Measurements from ENCODE around the gene CPAMD8. TPM values are rescaled to one million over a fixed set of nuclear protein-coding genes. Genes with fewer than 3 reads are reported as not detected.
A peak's percentile ranks its signal among the peaks of the same experiment; 100 is the strongest.

Gene CPAMD8
- total RNA-seq, 1 donor from 2014 or later, result 54.3 TPM

DNA sequence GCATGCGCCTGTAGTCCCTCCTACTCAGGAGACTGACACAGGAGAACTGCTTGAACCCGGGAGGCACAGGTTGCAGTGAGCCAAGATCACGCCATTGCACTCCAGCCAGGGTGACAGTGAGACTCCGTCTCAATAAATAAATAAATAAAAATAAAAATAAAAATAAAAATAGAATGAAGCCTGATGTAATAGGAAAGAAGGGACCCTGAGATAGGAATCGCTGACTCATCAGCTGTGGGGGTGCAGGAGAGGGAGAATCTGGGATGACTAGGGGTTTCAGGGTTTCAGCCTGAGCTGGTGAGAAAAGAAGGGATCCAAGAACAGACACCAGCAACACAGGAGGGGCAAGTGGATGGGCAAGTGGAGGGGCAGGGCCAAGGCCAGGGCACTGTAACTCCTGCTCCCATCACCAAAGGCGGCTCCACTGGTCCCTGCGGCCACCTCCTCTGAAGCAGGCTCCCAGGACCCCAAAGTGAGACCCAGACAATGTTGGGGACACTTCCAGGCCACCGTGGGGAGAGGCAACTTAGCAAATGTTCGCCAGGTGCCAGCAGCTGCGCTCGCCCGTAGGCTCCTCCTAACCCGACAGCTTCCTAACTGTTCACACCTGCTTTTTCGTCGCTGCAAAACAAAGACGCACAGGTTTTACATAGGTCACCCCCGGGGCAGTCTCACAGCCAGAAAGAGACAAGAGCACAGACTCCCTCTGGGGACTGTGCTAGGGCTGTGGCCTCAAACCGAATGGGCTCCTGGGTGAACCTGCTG, 47.4 kb upstream of the CPAMD8 start:
- DNase-seq (no peak), ATAC-seq (no peak)
- Histone ChIP-seq H3K4me3 (peak overlapping the region; percentile 76), H3K36me3 (peaks cover 18% of the 10 kb centered on the region), H3K27ac (peak overlapping the region; percentile 77), H3K9me3 (no peaks in the 10 kb centered on the region), H3K27me3 (ENCODE audit: low read depth) (no peaks in the 10 kb centered on the region), H3K4me1 (peaks cover 35% of the 10 kb centered on the region)
- TF ChIP-seq CTCF (IDR thresholded peaks at IDR 0.05), result no peak
- intact Hi-C loops (cut with DNase I), result loop anchor here (10.0 kb wide), 1 partner anchor 211 kb away; the partner anchor contains the start of gene ANKLE1

GRCh38 chr19:17070912-17071311, 44.3 kb upstream of the CPAMD8 start:
- Histone ChIP-seq H3K4me1 (peaks cover 22% of the 10 kb centered on the region), H3K36me3 (peaks cover 27% of the 10 kb centered on the region), H3K27me3 (ENCODE audit: low read depth) (no peaks in the 10 kb centered on the region), H3K27ac (no peak overlapping the region), H3K4me3 (no peak overlapping the region), H3K9me3 (no peaks in the 10 kb centered on the region)
- ATAC-seq (no peak), DNase-seq (no peak)
- TF ChIP-seq CTCF (IDR thresholded peaks at IDR 0.05), result no peak
- intact Hi-C loops (cut with DNase I), result loop anchor here (10.0 kb wide), 1 partner anchor 214 kb away; the partner anchor contains the start of gene ANKLE1

DNA sequence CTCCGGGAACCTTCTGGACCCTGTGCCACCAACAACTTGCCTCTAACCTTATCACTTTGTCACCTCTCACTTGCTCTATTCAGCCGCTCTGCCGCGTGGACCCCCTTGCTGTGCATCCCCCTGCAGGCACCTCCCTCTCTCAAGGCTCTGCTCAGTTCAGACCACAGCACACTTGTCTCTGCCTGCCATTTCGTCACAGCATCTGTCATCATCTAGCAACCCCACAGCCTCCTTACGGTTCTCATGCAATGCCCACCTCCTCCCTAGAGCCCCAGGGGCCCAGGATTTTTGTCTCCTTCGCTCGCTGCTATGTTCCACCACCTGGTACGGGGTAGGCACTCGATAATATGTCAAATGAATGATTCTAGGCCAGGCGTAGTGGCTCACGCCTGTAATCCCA, 43.8 kb upstream of the CPAMD8 start:
- intact Hi-C loops (cut with DNase I), result loop anchor here (10.0 kb wide), 1 partner anchor 214 kb away; the partner anchor contains the start of gene ANKLE1
- H3K27me3 ChIP-seq (ENCODE audit: low read depth), result no peaks in the 10 kb centered on the region

DNA sequence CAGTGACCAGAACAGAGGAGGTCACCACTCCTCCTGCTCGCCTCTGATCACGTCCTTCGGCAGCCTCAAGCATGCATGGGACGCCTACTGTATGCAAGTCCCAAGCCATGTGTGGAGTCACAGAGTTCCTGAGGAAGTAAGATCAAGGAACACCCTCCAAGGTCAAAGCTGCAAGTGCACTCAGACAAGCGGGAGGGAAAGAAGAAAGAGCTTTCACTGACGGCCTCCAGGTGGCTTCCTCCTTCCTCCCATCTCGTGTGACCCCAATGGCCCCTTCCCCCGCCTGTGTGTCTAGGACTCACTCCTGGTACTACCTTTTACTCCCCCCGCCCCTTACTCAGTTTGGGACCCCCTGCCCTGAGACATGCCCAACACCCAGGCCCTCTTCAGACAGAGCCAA, 42.6 kb upstream of the CPAMD8 start:
- TF ChIP-seq CTCF (IDR thresholded peaks at IDR 0.05), result no peak
- intact Hi-C loops (cut with DNase I), result loop anchor here (10.0 kb wide), 1 partner anchor 76 kb away; no protein-coding TSS in a partner anchor
- H3K36me3 ChIP-seq, result peaks cover 27% of the 10 kb centered on the region
- peaks cover 16% of the 10 kb centered on the region for H3K4me1 ChIP-seq
- H3K9me3 ChIP-seq, result peaks cover 2% of the 10 kb centered on the region
- H3K4me3 ChIP-seq, result no peak overlapping the region
- DNase-seq, result no peak
- ATAC-seq, result peak in 1 of 2 donors; percentile 16
- no peak overlapping the region for H3K27ac ChIP-seq
- H3K27me3 ChIP-seq (ENCODE audit: low read depth), result no peaks in the 10 kb centered on the region

More for the DNA sequence above, 43.8 kb upstream of the CPAMD8 start:
- Histone ChIP-seq H3K9me3 (no peaks in the 10 kb centered on the region), H3K36me3 (peaks cover 27% of the 10 kb centered on the region), H3K4me1 (peaks cover 22% of the 10 kb centered on the region), H3K27ac (no peak overlapping the region), H3K4me3 (no peak overlapping the region)
- no peak for DNase-seq
- no peak for ATAC-seq
- no peak for TF ChIP-seq CTCF (IDR thresholded peaks at IDR 0.05)

DNA sequence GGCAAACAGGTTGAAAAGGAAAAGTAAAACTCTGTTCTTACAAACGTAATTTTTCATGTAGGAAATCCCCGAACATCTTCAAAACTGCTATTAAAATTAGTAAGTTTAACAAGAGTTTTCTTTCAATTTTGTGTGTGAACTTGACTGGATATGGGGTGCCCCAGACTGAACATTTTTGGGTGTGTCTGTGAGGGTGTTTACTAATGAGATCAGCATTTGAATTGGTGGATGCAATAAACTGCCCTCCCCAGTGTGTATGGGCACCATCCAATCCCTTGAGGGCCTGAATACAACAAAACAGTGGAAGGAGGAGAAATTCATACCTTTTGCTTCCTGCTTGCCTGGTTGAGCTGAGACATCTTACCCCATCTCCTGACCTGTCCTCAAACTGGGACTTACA, 36.8 kb upstream of the CPAMD8 start:
- no peak for DNase-seq
- H3K36me3 ChIP-seq, result peaks cover 18% of the 10 kb centered on the region
- no peaks in the 10 kb centered on the region for H3K27me3 ChIP-seq (ENCODE audit: low read depth)
- no peak overlapping the region for H3K4me3 ChIP-seq
- no peak for ATAC-seq
- intact Hi-C loops (cut with DNase I), result loop anchor here (10.0 kb wide), 1 partner anchor 81 kb away; no protein-coding TSS in a partner anchor
- H3K9me3 ChIP-seq, result peaks cover 3% of the 10 kb centered on the region
- no peak overlapping the region for H3K27ac ChIP-seq
- no peak for TF ChIP-seq CTCF (IDR thresholded peaks at IDR 0.05)
- peaks cover 12% of the 10 kb centered on the region for H3K4me1 ChIP-seq

Measured in lower lobe of right lung (tissue), 2 donors.